ENCODE results near the gene EP400.

- TF ChIP-seq FOXM1 (IDR thresholded peaks at IDR 0.05; ENCODE audit: borderline replicate concordance) (no peak), SP1 (IDR thresholded peaks at IDR 0.05) (no peak), ARNT (IDR thresholded peaks at IDR 0.05) (no peak), BHLHE40 (IDR thresholded peaks at IDR 0.05; ENCODE audit: borderline replicate concordance) (no peak), TARDBP (IDR thresholded peaks at IDR 0.05) (no peak), PKNOX1 (IDR thresholded peaks at IDR 0.05) (no peak), ZNF384 (IDR thresholded peaks at IDR 0.05) (no peak), FOXA1 (IDR thresholded peaks at IDR 0.05) (no peak), CTBP1 (IDR thresholded peaks at IDR 0.05; ENCODE audit: borderline replicate concordance) (no peak), SUZ12 (IDR thresholded peaks at IDR 0.05) (no peak), LEF1 (IDR thresholded peaks at IDR 0.05; ENCODE audit: borderline replicate concordance) (no peak), NFRKB (IDR thresholded peaks at IDR 0.05) (no peak), ELF4 (IDR thresholded peaks at IDR 0.05) (no peak), FOXK2 (IDR thresholded peaks at IDR 0.05) (no peak)
Measured at GRCh38 chr12:132127041-132127440, 177.3 kb downstream of the EP400 start.
